ENCODE measurements around the gene CACNB2.

DNA sequence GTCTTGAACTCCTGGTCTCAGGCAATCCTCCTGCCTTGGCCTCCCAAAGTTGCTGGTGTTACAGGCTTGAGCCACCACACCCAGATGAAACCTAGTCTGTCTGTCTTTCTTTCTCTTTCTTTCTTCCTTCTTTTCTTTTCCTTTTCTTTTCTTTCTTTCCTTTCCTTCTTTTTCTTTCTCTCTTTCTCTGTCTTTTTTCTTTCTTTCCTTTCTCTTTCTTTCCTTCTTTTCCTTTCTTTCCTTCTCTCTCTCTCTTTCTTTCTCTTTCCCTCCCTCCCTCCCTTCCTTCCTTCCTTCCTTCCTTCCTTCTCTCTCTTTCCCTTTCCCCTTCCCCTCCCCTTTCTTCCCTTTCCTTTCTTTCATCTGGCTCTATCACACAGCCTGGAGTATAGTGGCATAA, 185.2 kb downstream of the CACNB2 start:
- TF ChIP-seq, protein P1, sequence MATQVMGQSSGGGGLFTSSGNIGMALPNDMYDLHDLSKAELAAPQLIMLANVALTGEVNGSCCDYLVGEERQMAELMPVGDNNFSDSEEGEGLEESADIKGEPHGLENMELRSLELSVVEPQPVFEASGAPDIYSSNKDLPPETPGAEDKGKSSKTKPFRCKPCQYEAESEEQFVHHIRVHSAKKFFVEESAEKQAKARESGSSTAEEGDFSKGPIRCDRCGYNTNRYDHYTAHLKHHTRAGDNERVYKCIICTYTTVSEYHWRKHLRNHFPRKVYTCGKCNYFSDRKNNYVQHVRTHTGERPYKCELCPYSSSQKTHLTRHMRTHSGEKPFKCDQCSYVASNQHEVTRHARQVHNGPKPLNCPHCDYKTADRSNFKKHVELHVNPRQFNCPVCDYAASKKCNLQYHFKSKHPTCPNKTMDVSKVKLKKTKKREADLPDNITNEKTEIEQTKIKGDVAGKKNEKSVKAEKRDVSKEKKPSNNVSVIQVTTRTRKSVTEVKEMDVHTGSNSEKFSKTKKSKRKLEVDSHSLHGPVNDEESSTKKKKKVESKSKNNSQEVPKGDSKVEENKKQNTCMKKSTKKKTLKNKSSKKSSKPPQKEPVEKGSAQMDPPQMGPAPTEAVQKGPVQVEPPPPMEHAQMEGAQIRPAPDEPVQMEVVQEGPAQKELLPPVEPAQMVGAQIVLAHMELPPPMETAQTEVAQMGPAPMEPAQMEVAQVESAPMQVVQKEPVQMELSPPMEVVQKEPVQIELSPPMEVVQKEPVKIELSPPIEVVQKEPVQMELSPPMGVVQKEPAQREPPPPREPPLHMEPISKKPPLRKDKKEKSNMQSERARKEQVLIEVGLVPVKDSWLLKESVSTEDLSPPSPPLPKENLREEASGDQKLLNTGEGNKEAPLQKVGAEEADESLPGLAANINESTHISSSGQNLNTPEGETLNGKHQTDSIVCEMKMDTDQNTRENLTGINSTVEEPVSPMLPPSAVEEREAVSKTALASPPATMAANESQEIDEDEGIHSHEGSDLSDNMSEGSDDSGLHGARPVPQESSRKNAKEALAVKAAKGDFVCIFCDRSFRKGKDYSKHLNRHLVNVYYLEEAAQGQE (IDR thresholded peaks at IDR 0.05; ENCODE audit: insufficient replicate concordance, low read depth), result no peak
- TF ChIP-seq, protein P2, sequence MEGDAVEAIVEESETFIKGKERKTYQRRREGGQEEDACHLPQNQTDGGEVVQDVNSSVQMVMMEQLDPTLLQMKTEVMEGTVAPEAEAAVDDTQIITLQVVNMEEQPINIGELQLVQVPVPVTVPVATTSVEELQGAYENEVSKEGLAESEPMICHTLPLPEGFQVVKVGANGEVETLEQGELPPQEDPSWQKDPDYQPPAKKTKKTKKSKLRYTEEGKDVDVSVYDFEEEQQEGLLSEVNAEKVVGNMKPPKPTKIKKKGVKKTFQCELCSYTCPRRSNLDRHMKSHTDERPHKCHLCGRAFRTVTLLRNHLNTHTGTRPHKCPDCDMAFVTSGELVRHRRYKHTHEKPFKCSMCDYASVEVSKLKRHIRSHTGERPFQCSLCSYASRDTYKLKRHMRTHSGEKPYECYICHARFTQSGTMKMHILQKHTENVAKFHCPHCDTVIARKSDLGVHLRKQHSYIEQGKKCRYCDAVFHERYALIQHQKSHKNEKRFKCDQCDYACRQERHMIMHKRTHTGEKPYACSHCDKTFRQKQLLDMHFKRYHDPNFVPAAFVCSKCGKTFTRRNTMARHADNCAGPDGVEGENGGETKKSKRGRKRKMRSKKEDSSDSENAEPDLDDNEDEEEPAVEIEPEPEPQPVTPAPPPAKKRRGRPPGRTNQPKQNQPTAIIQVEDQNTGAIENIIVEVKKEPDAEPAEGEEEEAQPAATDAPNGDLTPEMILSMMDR (IDR thresholded peaks at IDR 0.05; ENCODE audit: insufficient read depth, low read length), result no peak
- no peak for TF ChIP-seq POLR2AphosphoS5 (IDR thresholded peaks at IDR 0.05; ENCODE audit: low read depth)

All from HL-60 (cell line).